ENCODE results near the gene FOXP4. TPM values are rescaled to one million over a fixed set of nuclear protein-coding genes. Genes with fewer than 3 reads are reported as not detected.
A peak's percentile ranks its signal among the peaks of the same experiment; 100 is the strongest.

FOXP4 gene
- total and polyA plus RNA-seq, 2 of the 13 experiments (the other 11 are each of a cell fraction or from before 2014, with no cell fraction given), result 11.0 to 12.4 TPM

DNA sequence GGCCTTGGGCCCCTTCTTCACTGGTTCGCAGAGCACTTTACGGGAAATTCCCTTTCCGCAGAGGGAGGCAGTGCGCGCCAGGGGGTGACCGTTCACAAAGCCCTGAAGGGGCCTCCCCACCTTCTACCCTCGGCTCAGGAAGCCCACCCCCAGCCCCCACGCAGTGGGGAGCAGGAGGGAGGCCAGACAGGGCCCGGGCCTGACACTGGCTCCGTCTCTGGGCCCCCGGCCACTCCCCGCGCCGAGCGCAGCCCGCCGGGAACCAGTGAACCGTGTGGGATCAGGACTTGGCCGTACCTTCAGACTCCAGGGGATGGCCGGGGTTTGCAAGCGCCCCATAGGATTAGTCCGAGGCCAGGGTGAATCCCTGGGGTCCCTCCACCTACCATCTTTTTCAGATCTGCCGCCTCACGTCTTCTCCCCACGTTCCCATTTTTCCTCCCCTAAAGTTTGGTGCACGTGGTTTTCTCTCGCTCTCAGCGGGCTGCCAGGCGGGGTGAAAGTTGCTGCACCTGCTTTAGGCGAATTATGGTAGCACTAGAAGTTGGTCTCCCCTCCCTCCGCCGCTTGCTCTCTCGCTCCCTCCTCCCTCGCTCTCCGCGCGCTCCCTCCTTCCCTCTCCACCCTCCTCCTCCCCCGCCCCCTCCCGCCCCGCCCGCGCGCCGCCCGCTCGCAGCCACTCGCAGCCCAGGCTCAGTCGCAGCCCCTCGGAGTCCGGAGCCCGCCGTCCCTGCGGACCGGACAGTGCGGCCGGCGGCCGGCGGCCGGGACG, at the start of gene FOXP4 (continued):
- TF ChIP-seq SMARCE1 (IDR thresholded peaks at IDR 0.05; ENCODE audit: borderline replicate concordance) (no peak), SCMH1 (CRISPR knock-in tag; IDR thresholded peaks at IDR 0.05; ENCODE audit: borderline replicate concordance) (no peak), ZNF788 (CRISPR knock-in tag; IDR thresholded peaks at IDR 0.05; ENCODE audit: borderline replicate concordance) (peak; percentile 37; the same call in 1 of the 2 replicates), ZNF703 (CRISPR knock-in tag; IDR thresholded peaks at IDR 0.05; ENCODE audit: borderline replicate concordance) (0 out of 2 replicates have a peak, but pooled peaks have one; percentile 23), RBFOX2 (IDR thresholded peaks at IDR 0.05; ENCODE audit: low read depth, low read length) (peak; percentile 74), ZMYM2 (CRISPR knock-in tag; IDR thresholded peaks at IDR 0.05) (0 out of 2 replicates have a peak, but pooled peaks have one; percentile 38)
- TF ChIP-seq, protein P1, sequence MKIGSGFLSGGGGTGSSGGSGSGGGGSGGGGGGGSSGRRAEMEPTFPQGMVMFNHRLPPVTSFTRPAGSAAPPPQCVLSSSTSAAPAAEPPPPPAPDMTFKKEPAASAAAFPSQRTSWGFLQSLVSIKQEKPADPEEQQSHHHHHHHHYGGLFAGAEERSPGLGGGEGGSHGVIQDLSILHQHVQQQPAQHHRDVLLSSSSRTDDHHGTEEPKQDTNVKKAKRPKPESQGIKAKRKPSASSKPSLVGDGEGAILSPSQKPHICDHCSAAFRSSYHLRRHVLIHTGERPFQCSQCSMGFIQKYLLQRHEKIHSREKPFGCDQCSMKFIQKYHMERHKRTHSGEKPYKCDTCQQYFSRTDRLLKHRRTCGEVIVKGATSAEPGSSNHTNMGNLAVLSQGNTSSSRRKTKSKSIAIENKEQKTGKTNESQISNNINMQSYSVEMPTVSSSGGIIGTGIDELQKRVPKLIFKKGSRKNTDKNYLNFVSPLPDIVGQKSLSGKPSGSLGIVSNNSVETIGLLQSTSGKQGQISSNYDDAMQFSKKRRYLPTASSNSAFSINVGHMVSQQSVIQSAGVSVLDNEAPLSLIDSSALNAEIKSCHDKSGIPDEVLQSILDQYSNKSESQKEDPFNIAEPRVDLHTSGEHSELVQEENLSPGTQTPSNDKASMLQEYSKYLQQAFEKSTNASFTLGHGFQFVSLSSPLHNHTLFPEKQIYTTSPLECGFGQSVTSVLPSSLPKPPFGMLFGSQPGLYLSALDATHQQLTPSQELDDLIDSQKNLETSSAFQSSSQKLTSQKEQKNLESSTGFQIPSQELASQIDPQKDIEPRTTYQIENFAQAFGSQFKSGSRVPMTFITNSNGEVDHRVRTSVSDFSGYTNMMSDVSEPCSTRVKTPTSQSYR (CRISPR knock-in tag; IDR thresholded peaks at IDR 0.05; ENCODE audit: borderline replicate concordance), result 0 out of 2 replicates have a peak, but pooled peaks have one; percentile 39
- TF ChIP-seq, protein P2, sequence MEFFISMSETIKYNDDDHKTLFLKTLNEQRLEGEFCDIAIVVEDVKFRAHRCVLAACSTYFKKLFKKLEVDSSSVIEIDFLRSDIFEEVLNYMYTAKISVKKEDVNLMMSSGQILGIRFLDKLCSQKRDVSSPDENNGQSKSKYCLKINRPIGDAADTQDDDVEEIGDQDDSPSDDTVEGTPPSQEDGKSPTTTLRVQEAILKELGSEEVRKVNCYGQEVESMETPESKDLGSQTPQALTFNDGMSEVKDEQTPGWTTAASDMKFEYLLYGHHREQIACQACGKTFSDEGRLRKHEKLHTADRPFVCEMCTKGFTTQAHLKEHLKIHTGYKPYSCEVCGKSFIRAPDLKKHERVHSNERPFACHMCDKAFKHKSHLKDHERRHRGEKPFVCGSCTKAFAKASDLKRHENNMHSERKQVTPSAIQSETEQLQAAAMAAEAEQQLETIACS (CRISPR knock-in tag; IDR thresholded peaks at IDR 0.05), result peak; percentile 42; the same call in 1 of the 2 replicates

Data from HepG2 (cell line).